Tibial nerve (tissue), 4 donors: ENCODE data around the gene MRE11.

Source experiments
- CTCF ChIP-seq, 5 experiments: fragments of 200-600 bp in 3 of 5; fragments of 450-650 bp in 2 of 5; sonication (generic) in 3 of 5; IDR thresholded peaks; one replicate each; pipeline ENCODE4 v1.5.1; 2016 to 2019; ENCODE audit warnings: antibody characterized with exemption in 5 of 5, mild to moderate bottlenecking in 3 of 5, moderate library complexity in 2 of 5
- EP300 ChIP-seq, 2 donors: sonication (generic); formaldehyde crosslinking; IDR thresholded peaks; one replicate each; pipeline ENCODE4 v1.6.1; 2017; ENCODE audit warnings: antibody characterized with exemption in 2 of 2, mild to moderate bottlenecking in 1 of 2
- POLR2A ChIP-seq, 2 donors: fragments of 450-650 bp; IDR thresholded peaks; one replicate each; pipeline ENCODE4 v1.6.1; 2017; ENCODE audit warnings: antibody characterized with exemption in 2 of 2, mild to moderate bottlenecking in 2 of 2, moderate library complexity in 2 of 2

DNA sequence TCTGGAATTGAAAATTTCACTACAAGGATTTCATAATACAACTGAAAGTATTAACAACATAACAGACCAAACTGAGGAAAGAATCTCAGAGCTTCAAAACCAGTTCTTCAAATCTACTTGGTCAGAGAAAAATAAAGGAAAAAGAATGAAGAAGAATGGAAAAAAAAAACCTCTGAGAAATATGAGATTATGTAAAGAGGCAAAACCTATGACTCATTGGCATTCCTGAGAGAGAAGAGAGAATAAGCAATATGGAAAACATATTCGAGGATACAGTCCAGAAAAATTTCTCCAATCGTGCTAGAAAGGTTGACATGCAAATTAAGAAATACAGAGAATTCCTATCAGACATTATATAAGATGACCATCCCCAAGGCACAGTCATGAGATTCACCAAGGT is 69.0 kb downstream of the MRE11 start:
- TF ChIP-seq POLR2A (IDR thresholded peaks at IDR 0.05) (no peak), CTCF (IDR thresholded peaks at IDR 0.05) (no peak), EP300 (IDR thresholded peaks at IDR 0.05) (no peak)
